ENCODE measurements around the gene PIP4P1. TPM values are rescaled to one million over a fixed set of nuclear protein-coding genes. Genes with fewer than 3 reads are reported as not detected.

Gene PIP4P1
- total and polyA plus RNA-seq, 2 of the 8 experiments (the other 6 are each of a cell fraction or from before 2014, with no cell fraction given) = 29.5 to 60.0 TPM

DNA sequence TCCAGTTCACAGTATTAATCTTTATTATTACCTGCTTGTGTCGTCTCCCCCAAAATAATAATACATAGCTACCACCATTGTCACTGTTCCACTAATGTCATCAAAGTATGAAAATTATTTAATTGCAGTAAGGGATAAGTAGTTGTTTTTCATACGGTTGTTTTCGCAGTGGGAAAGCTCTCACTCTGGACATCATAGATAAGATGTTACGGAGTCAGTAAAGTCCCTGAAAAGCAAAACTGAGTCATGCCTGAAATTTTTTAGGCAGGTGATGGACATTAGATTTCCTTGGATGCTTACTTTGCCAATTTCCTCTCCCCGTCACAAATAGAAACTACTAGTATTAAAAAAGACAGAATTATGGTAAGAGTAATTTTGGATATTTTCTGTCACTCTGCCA lies 21.1 kb upstream of the PIP4P1 start:
- Histone ChIP-seq H4K8ac (ENCODE audit: extremely low read depth, insufficient read depth, low read length) (no peak overlapping the region), H3K23me2 (ENCODE audit: low read depth, low read length) (no peaks in the 10 kb centered on the region; the same call in 1 of the 2 replicates), H3K9me3 (ENCODE audit: insufficient read depth in 2 of 2, low read depth in 1 of 2, low read length in 1 of 2) (no peaks in the 10 kb centered on the region), H3K79me2 (ENCODE audit: control insufficient read depth in 1 of 2, insufficient read depth in 2 of 2, low read length in 2 of 2) (no peaks in the 10 kb centered on the region), H3K4me1 (replicated peaks in 1 of 4; ENCODE audit: control insufficient read depth in 3 of 4, insufficient read depth in 4 of 4, low read length in 3 of 4) (peaks cover 0 to 5% (median under 1%) of the 10 kb centered on the region in 4 experiments; a peak in 1 of 7 replicates), H2AFZ (ENCODE audit: low read length) (no peak overlapping the region), H2AK5ac (ENCODE audit: low read depth, low read length) (no peak overlapping the region), H2BK12ac (ENCODE audit: low read depth, low read length) (no peak overlapping the region), H3K18ac (ENCODE audit: extremely low read depth, low read length) (no peak overlapping the region), H4K91ac (replicated peaks; ENCODE audit: insufficient read length, low read length) (no peak overlapping the region), H2BK15ac (ENCODE audit: low read length) (no peak overlapping the region), H2BK5ac (ENCODE audit: low read depth, low read length) (no peak overlapping the region), H3K27ac (ENCODE audit: low read depth, low read length) (no peak overlapping the region), H2BK20ac (ENCODE audit: low read length) (no peak overlapping the region), H3K23ac (ENCODE audit: insufficient read length) (no peak overlapping the region), H3K4me2 (ENCODE audit: insufficient read depth in 1 of 2, low read depth in 2 of 2, low read length in 2 of 2) (no peak overlapping the region), H4K5ac (ENCODE audit: insufficient read length, low read depth, low read length) (no peak overlapping the region), H3K4me3 (ENCODE audit: extremely low read depth in 1 of 4, insufficient read depth in 2 of 4, low read depth in 3 of 4, low read length in 4 of 4) (no peak overlapping the region), H4K20me1 (replicated peaks in 1 of 2; ENCODE audit: control insufficient read depth in 1 of 2, insufficient read depth in 2 of 2, low read length in 2 of 2) (no peaks in the 10 kb centered on the region), H3K36me3 (ENCODE audit: control insufficient read depth in 2 of 4, insufficient read depth in 4 of 4, low read length in 3 of 4) (peaks cover 2 to 12% (median 5%) of the 10 kb centered on the region in 4 experiments; a peak in 7 of 8 replicates), H3K4ac (replicated peaks; ENCODE audit: insufficient read length, low read depth, low read length) (no peak overlapping the region), H3K79me1 (ENCODE audit: low read depth, low read length) (no peaks in the 10 kb centered on the region), H3K56ac (replicated peaks; ENCODE audit: insufficient read length, low read depth, low read length) (no peak overlapping the region), H2BK120ac (replicated peaks; ENCODE audit: low read depth, low read length) (no peak overlapping the region), H3K9ac (replicated peaks in 1 of 4; ENCODE audit: extremely low read depth in 1 of 4, low read depth in 3 of 4, low read length in 3 of 4) (no peak overlapping the region), H3K14ac (ENCODE audit: insufficient read length) (no peak overlapping the region), H3K27me3 (replicated peaks in 1 of 4; ENCODE audit: control insufficient read depth in 3 of 4, extremely low read depth in 1 of 4, insufficient read depth in 3 of 4, low read length in 3 of 4) (no peaks in the 10 kb centered on the region)
- FAIRE-seq (no peak), DNase-seq (ENCODE audit: low read depth in 1 of 2, low spot score in 2 of 2) (no peak)
- ChIA-PET CTCF (ENCODE audit: partially characterized antibody) (interaction anchor here (1.0 to 1.8 kb wide), 2 partner anchors 124 to 127 kb away, joined by 3 to 6 read pairs; no protein-coding TSS in a partner anchor), POLR2A (ENCODE audit: partially characterized antibody) (interaction anchor here (1.0 to 5.2 kb wide), 5 partner anchors 12 to 139 kb away, joined by 3 to 59 read pairs (median 4); partner anchors contain the start of genes PARP2 and PNP)
- 79% methylated on average over 5 of the region's 5 CpGs; no CpG with 5 or more reads in 1 of the 2 experiments for WGBS, 2 experiments (ENCODE audit: extremely low coverage in 1 of 2, insufficient coverage in 1 of 2, insufficient read length in 1 of 2, insufficient replicate concordance in 2 of 2, low coverage in 1 of 2, low lambda C conversion rate in 2 of 2, missing lambda C conversion rate in 1 of 2)
- TF ChIP-seq HDAC2 (IDR thresholded peaks at IDR 0.05; ENCODE audit: borderline replicate concordance in 1 of 2, low read depth in 2 of 2, low read length in 2 of 2) (no peak), BACH1 (IDR thresholded peaks at IDR 0.05; ENCODE audit: low read length) (no peak), ATF3 (IDR thresholded peaks at IDR 0.05; ENCODE audit: insufficient read depth, low read depth, low read length) (no peak), TAF7 (optimal IDR thresholded peaks at IDR 0.05; ENCODE audit: borderline replicate concordance, low read depth, low read length) (no peak), EP300 (IDR thresholded peaks at IDR 0.05; ENCODE audit: borderline replicate concordance in 1 of 2, low read depth in 2 of 2, low read length in 2 of 2) (no peak), RFX5 (IDR thresholded peaks at IDR 0.05; ENCODE audit: borderline replicate concordance, low read depth, low read length) (no peak), GTF2F1 (IDR thresholded peaks at IDR 0.05; ENCODE audit: borderline replicate concordance, low read depth, low read length) (no peak), RXRA (IDR thresholded peaks at IDR 0.05; ENCODE audit: insufficient read depth, low read depth, low read length) (no peak), TAF1 (IDR thresholded peaks at IDR 0.05; ENCODE audit: low read depth, low read length) (no peak), CBX5 (IDR thresholded peaks at IDR 0.05; ENCODE audit: low read depth, low read length) (no peak)
- TF ChIP-seq, protein P1, sequence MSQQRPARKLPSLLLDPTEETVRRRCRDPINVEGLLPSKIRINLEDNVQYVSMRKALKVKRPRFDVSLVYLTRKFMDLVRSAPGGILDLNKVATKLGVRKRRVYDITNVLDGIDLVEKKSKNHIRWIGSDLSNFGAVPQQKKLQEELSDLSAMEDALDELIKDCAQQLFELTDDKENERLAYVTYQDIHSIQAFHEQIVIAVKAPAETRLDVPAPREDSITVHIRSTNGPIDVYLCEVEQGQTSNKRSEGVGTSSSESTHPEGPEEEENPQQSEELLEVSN (IDR thresholded peaks at IDR 0.05) = no peak
- TF ChIP-seq, protein P2, sequence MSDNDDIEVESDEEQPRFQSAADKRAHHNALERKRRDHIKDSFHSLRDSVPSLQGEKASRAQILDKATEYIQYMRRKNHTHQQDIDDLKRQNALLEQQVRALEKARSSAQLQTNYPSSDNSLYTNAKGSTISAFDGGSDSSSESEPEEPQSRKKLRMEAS (IDR thresholded peaks at IDR 0.05) = no peak
